Ovary (tissue), 9 donors: ENCODE results near the gene ADCK2. TPM values are rescaled to one million over a fixed set of nuclear protein-coding genes. Genes with fewer than 3 reads are reported as not detected.

Experiments
- DNase-seq, 5 donors: peaks; one replicate each; pipeline ENCODE4 v3.0.0-alpha.2; 2019 to 2020
- H3K27ac ChIP-seq, 2 donors: fragments of 200-600 bp; one replicate each; pipeline versions ENCODE4 v1.5.1 to v1.8.0; 2019 to 2022
- H3K27me3 ChIP-seq: fragments of 200-600 bp; one replicate; pipeline ENCODE4 v1.8.0; 2022
- H3K36me3 ChIP-seq: fragments of 200-600 bp; sonication (generic); one replicate; pipeline ENCODE4 v1.5.1; 2019
- H3K4me1 ChIP-seq: one replicate; pipeline ENCODE4 v1.8.1; 2013; ENCODE audit warnings: mild to moderate bottlenecking, moderate library complexity; ENCODE audit not compliant: insufficient read depth
- H3K4me3 ChIP-seq: fragments of 200-600 bp; sonication (generic); one replicate; pipeline ENCODE4 v1.5.1; 2017
- H3K9me3 ChIP-seq, 2 donors: fragments of 200-600 bp in 1 of 2; sonication (generic) in 1 of 2; one replicate each; pipeline versions ENCODE4 v1.5.1 to v1.8.1; 2013 to 2019; ENCODE audit warnings: mild to moderate bottlenecking in 1 of 2, moderate library complexity in 1 of 2
- CTCF ChIP-seq, 3 donors: fragments of 450-650 bp in 2 of 3; fragments of 200-600 bp in 1 of 3; IDR thresholded peaks; one replicate each; pipeline versions ENCODE4 v1.5.1 to v1.8.0; 2016 to 2022; ENCODE audit warnings: antibody characterized with exemption in 3 of 3, mild to moderate bottlenecking in 1 of 3
- EP300 ChIP-seq: sonication (generic); formaldehyde crosslinking; IDR thresholded peaks from one replicate; pipeline ENCODE4 v1.6.1; 2017; ENCODE audit warnings: antibody characterized with exemption
- POLR2A ChIP-seq: fragments of 450-650 bp; IDR thresholded peaks from one replicate; pipeline ENCODE4 v1.6.1; 2017; ENCODE audit warnings: antibody characterized with exemption, mild to moderate bottlenecking, moderate library complexity
- WGBS, 3 donors: extraction: QIAGEN DNeasy Blood & Tissue Kit in 1 of 3; methylation state at CpG; one replicate each; pipeline versions ENCODE4 v1.1.5 to v1.1.7; 2013 to 2017; 5-methylcytosine and 5-hydroxymethylcytosine counted together
- intact Hi-C, 4 donors: fragments of 100-400 bp; cut with DNase I; formaldehyde crosslinking; loops; one replicate each; pipeline versions ENCODE4 v1.11.0 to v1.15.1; 2022 to 2023
- polyA plus RNA-seq, 2 donors: library from polyadenylated mRNA; stranded (reverse); fragments of 200-250 nt in 1 of 2; fragments of 350-450 nt in 1 of 2; fragmentation: Illumina TruSeq in 1 of 2; extraction: RNeasy Lipid Tissue Mini Kit (QIAGEN cat#74804) in 1 of 2; gene quantifications; one replicate each; pipeline ENCODE4 v1.2.3, GENCODE V29; 2013 to 2014
- total RNA-seq, 7 donors: library from RNA; depleted of rRNA in 2 of 7; stranded (reverse); fragments of >200 nt in 2 of 7; fragmentation: NEBNext Ultra II Directional in 3 of 7; extraction: Animal tissue kit (Norgen Biotek cat#: 25700) in 3 of 7; gene quantifications; one replicate each; pipeline versions ENCODE4 v1.1.0 to v1.2.4, GENCODE V29; 2016 to 2023
- donor health status: DM: no; HTN: no; CAD: no; lungs with moderate emphysema.
- donor health status: DM: no; HTN: no; CAD: no.
- donor health status: Bipolar disorder and iron deficiency.
- donor health status: DM: yes; HTN: yes; CAD: no.
- donor health status: DM: no; HTN: no; CAD: no.
- donor health status: DM: yes; HTN: yes; CAD: no.

Gene ADCK2
- total and polyA plus RNA-seq, 9 donors = 12.0 to 22.5 (median 19.1) TPM

GRCh38 chr7:140714331-140715040 lies 41.7 kb downstream of the ADCK2 start:
- 91 to 92% (median 92%) methylated on average over 10 of the region's 10 CpGs for WGBS, 3 donors
- no peaks in the 10 kb centered on the region for H3K9me3 ChIP-seq
- intact Hi-C loops = no loop called here

GRCh38 chr7:140719721-140720120 lies 47.0 kb downstream of the ADCK2 start:
- intact Hi-C loops = no loop called here
- Histone ChIP-seq H3K27me3 (no peaks in the 10 kb centered on the region), H3K36me3 (no peaks in the 10 kb centered on the region), H3K27ac (no peak overlapping the region), H3K4me1 (no peaks in the 10 kb centered on the region), H3K4me3 (no peak overlapping the region), H3K9me3 (no peaks in the 10 kb centered on the region)
- TF ChIP-seq POLR2A (no peak), EP300 (no peak), CTCF (IDR thresholded peaks at IDR 0.05) (no peak)
- no peak for DNase-seq
- 77 to 81% (median 81%) methylated on average over 5 of the region's 5 CpGs for WGBS, 3 donors

More at GRCh38 chr7:140714331-140715040, 41.7 kb downstream of the ADCK2 start:
- TF ChIP-seq EP300 (no peak), POLR2A (no peak)
- Histone ChIP-seq H3K27ac (no peak overlapping the region), H3K4me3 (no peak overlapping the region), H3K36me3 (no peaks in the 10 kb centered on the region), H3K27me3 (no peaks in the 10 kb centered on the region), H3K4me1 (no peaks in the 10 kb centered on the region)
- no peak for DNase-seq

- Histone ChIP-seq H3K36me3 (no peaks in the 10 kb centered on the region), H3K4me3 (no peak overlapping the region), H3K9me3 (no peaks in the 10 kb centered on the region), H3K27me3 (no peaks in the 10 kb centered on the region), H3K4me1 (no peaks in the 10 kb centered on the region), H3K27ac (no peak overlapping the region)
- intact Hi-C loops = no loop called here
- TF ChIP-seq POLR2A (no peak), EP300 (no peak), CTCF (IDR thresholded peaks at IDR 0.05) (no peak)
- WGBS, 3 donors = 93 to 97% (median 93%) methylated on average over 1 of the region's 1 CpG
- DNase-seq = no peak
Observed at GRCh38 chr7:140722254-140722653, 49.5 kb downstream of the ADCK2 start.

- H3K4me1 ChIP-seq = no peaks in the 10 kb centered on the region
- H3K27ac ChIP-seq = no peak overlapping the region
- TF ChIP-seq CTCF (IDR thresholded peaks at IDR 0.05) (no peak), EP300 (no peak), POLR2A (no peak)
- no peaks in the 10 kb centered on the region for H3K9me3 ChIP-seq
- no peaks in the 10 kb centered on the region for H3K27me3 ChIP-seq
- H3K36me3 ChIP-seq = no peaks in the 10 kb centered on the region
- WGBS, 3 donors = 96 to 97% (median 97%) methylated on average over 6 of the region's 6 CpGs
- H3K4me3 ChIP-seq = no peak overlapping the region
- DNase-seq = no peak
- intact Hi-C loops = no loop called here
Observed at GRCh38 chr7:140723006-140723405, 50.3 kb downstream of the ADCK2 start.

GRCh38 chr7:140723574-140723973 lies 50.8 kb downstream of the ADCK2 start:
- DNase-seq = no peak
- no peaks in the 10 kb centered on the region for H3K4me1 ChIP-seq
- TF ChIP-seq POLR2A (no peak), CTCF (IDR thresholded peaks at IDR 0.05) (no peak)
- H3K9me3 ChIP-seq = no peaks in the 10 kb centered on the region
- no peaks in the 10 kb centered on the region for H3K27me3 ChIP-seq
- H3K4me3 ChIP-seq = no peak overlapping the region
- intact Hi-C loops = no loop called here
- WGBS, 3 donors = 85 to 90% (median 86%) methylated on average over 3 of the region's 3 CpGs
- no peak overlapping the region for H3K27ac ChIP-seq
- H3K36me3 ChIP-seq = no peaks in the 10 kb centered on the region
